ENCODE measurements around the gene THSD7B.
"Not testable (repeated sequence)": the region's sequence is repeated elsewhere in the genome, so short reads cannot be mapped to it uniquely, and the experiment has no call there.

THSD7B gene

GRCh38 chr2:137250401-137250800, 485.1 kb downstream of the THSD7B start:
- DNase-seq (ENCODE audit: low read depth), result no peak

GRCh38 chr2:137251045-137251444, 485.7 kb downstream of the THSD7B start:
- no peak for DNase-seq (ENCODE audit: low read depth)

- DNase-seq (ENCODE audit: low read depth), result no peak
Measured at GRCh38 chr2:137252934-137253333, 487.6 kb downstream of the THSD7B start.

- no peak for DNase-seq (ENCODE audit: low read depth)
Measured at GRCh38 chr2:137254052-137254451, 488.7 kb downstream of the THSD7B start.

GRCh38 chr2:137255345-137255744, 490.0 kb downstream of the THSD7B start:
- no peak for DNase-seq (ENCODE audit: low read depth)

GRCh38 chr2:137255990-137256389, 490.6 kb downstream of the THSD7B start:
- no peak for DNase-seq (ENCODE audit: low read depth)

GRCh38 chr2:137261881-137262585, 496.7 kb downstream of the THSD7B start:
- DNase-seq (ENCODE audit: low read depth), result no peak

GRCh38 chr2:137262594-137262993, 497.2 kb downstream of the THSD7B start:
- DNase-seq (ENCODE audit: low read depth), result no peak

- DNase-seq (ENCODE audit: low read depth), result peak; percentile 27
Measured at GRCh38 chr2:137287913-137288639, 522.7 kb downstream of the THSD7B start.

- no peak for DNase-seq (ENCODE audit: low read depth)
Measured at GRCh38 chr2:137291836-137292570, 526.7 kb downstream of the THSD7B start.

- no peak for DNase-seq (ENCODE audit: low read depth)
Measured at GRCh38 chr2:137298377-137298776, 533.0 kb downstream of the THSD7B start.

- DNase-seq (ENCODE audit: low read depth), result no peak
Measured at GRCh38 chr2:137300987-137301386, 535.6 kb downstream of the THSD7B start.

GRCh38 chr2:137302957-137303356, 537.6 kb downstream of the THSD7B start:
- DNase-seq (ENCODE audit: low read depth), result no peak

- DNase-seq (ENCODE audit: low read depth), result no peak
Measured at GRCh38 chr2:137316075-137316474, 550.7 kb downstream of the THSD7B start.

- DNase-seq (ENCODE audit: low read depth), result no peak
Measured at GRCh38 chr2:137321566-137321965, 556.2 kb downstream of the THSD7B start.

GRCh38 chr2:137331562-137331961, 566.2 kb downstream of the THSD7B start:
- not testable (repeated sequence) for DNase-seq (ENCODE audit: low read depth)

- no peak for DNase-seq (ENCODE audit: low read depth)
Measured at GRCh38 chr2:137333386-137334165, 568.2 kb downstream of the THSD7B start.

GRCh38 chr2:137336067-137336466, 570.7 kb downstream of the THSD7B start:
- DNase-seq (ENCODE audit: low read depth), result no peak

- no peak for DNase-seq (ENCODE audit: low read depth)
Measured at GRCh38 chr2:137339051-137339450, 573.7 kb downstream of the THSD7B start.

GRCh38 chr2:137345994-137346393, 580.6 kb downstream of the THSD7B start:
- DNase-seq (ENCODE audit: low read depth), result no peak

- peak; percentile 48 for DNase-seq (ENCODE audit: low read depth)
Measured at GRCh38 chr2:137348301-137348700, 583.0 kb downstream of the THSD7B start.

- no peak for DNase-seq (ENCODE audit: low read depth)
Measured at GRCh38 chr2:137357634-137358033, 592.3 kb downstream of the THSD7B start.

All from fibroblast of gingiva (primary cell).